A549 (cell line): ENCODE data around the gene SRM.

Experiments
- CBX8 ChIP-seq: fragments of 200-600 bp; sonication (generic); IDR thresholded peaks from 2 replicates; pipeline ENCODE4 v1.6.1; 2016
- CEBPB ChIP-seq, 2 experiments: fragments of >200 bp in 1 of 2; sonication (Bioruptor Twin) in 1 of 2; formaldehyde crosslinking in 1 of 2; IDR thresholded peaks; 2 replicates each; pipeline ENCODE4 v1.6.1; 2012 to 2016
- CTCF ChIP-seq: fragments of >200 bp; sonication (Bioruptor Twin); formaldehyde crosslinking; IDR thresholded peaks from 3 replicates; pipeline ENCODE4 v1.5.1; 2016
- JUNB ChIP-seq: fragments of >200 bp; sonication (Bioruptor Twin); formaldehyde crosslinking; IDR thresholded peaks from 2 replicates; pipeline ENCODE4 v1.6.1; 2016
- KDM1A ChIP-seq: fragments of 200-600 bp; sonication (generic); IDR thresholded peaks from 2 replicates; pipeline ENCODE4 v1.6.1; 2016; ENCODE audit warnings: low read depth, mild to moderate bottlenecking
- MAX ChIP-seq: IDR thresholded peaks from 2 replicates; pipeline ENCODE4 v1.6.1; 2012
- MAZ ChIP-seq: fragments of 150-350 bp; IDR thresholded peaks from 2 replicates; pipeline ENCODE4 v1.6.1; 2014; ENCODE audit warnings: antibody characterized with exemption, low read depth, low read length, borderline replicate concordance
- PHF8 ChIP-seq: fragments of 200-600 bp; sonication (generic); IDR thresholded peaks from 2 replicates; pipeline ENCODE4 v1.6.1; 2016; ENCODE audit warnings: low read depth, mild to moderate bottlenecking, antibody characterized with exemption, moderate library complexity, borderline replicate concordance
- POLR2A ChIP-seq: IDR thresholded peaks from 2 replicates; pipeline ENCODE4 v1.6.1; 2012; ENCODE audit warnings: mild to moderate bottlenecking, low read length
- RAD21 ChIP-seq, 2 experiments: fragments of >200 bp in 1 of 2; sonication (Bioruptor Twin) in 1 of 2; formaldehyde crosslinking in 1 of 2; IDR thresholded peaks in 1 of 2; conservative IDR thresholded peaks in 1 of 2; 2 replicates in 1 of 2; 3 replicates in 1 of 2; pipeline ENCODE4 v1.6.1; 2012 to 2018; ENCODE audit warnings: inconsistent platforms in 1 of 2
- RFX5 ChIP-seq: fragments of 450-650 bp; IDR thresholded peaks from 2 replicates; pipeline ENCODE4 v1.7.1; 2014; ENCODE audit warnings: antibody characterized with exemption, mild to moderate bottlenecking, moderate library complexity
- TF ChIP-seq, protein P1 (sequence below): IDR thresholded peaks from 2 replicates; pipeline ENCODE4 v1.6.1; 2012; ENCODE audit warnings: low read depth, borderline replicate concordance

GRCh38 chr1:11067716-11068599 lies 8.1 kb upstream of the SRM start:
- TF ChIP-seq MAX (no peak), KDM1A (no peak), CBX8 (no peak), JUNB (no peak), CTCF (no peak), CEBPB (IDR thresholded peaks at IDR 0.05) (no peak), MAZ (no peak), RFX5 (no peak), POLR2A (no peak), PHF8 (no peak), RAD21 (conservative IDR thresholded peaks at IDR 0.05 in 1 of 2, IDR thresholded peaks at IDR 0.05 in 1 of 2) (no peak)
- TF ChIP-seq, protein P1, sequence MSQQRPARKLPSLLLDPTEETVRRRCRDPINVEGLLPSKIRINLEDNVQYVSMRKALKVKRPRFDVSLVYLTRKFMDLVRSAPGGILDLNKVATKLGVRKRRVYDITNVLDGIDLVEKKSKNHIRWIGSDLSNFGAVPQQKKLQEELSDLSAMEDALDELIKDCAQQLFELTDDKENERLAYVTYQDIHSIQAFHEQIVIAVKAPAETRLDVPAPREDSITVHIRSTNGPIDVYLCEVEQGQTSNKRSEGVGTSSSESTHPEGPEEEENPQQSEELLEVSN: no peak
